Suprapubic skin (tissue), 3 donors: ENCODE results near the gene PDPR.
"Not testable (repeated sequence)": the region's sequence is repeated elsewhere in the genome, so short reads cannot be mapped to it uniquely, and the experiment has no call there.

ENCODE experiments used
- CTCF ChIP-seq, 2 donors: fragments of 200-600 bp in 1 of 2; fragments of 450-650 bp in 1 of 2; sonication (generic) in 1 of 2; IDR thresholded peaks; one replicate each; pipeline ENCODE4 v1.5.1; 2016 to 2019; ENCODE audit warnings: antibody characterized with exemption in 2 of 2, mild to moderate bottlenecking in 1 of 2, moderate library complexity in 1 of 2
- POLR2A ChIP-seq, 2 donors: fragments of 450-650 bp; IDR thresholded peaks; one replicate each; pipeline ENCODE4 v1.6.1; 2017; ENCODE audit warnings: antibody characterized with exemption in 2 of 2, mild to moderate bottlenecking in 2 of 2, moderate library complexity in 2 of 2

- not testable (repeated sequence) for TF ChIP-seq POLR2A, CTCF (IDR thresholded peaks at IDR 0.05)
These were observed 12.1 kb downstream of the PDPR start for GRCh38 chr16:70126226-70126625.
